ENCODE data around the gene AOC1. TPM values are rescaled to one million over a fixed set of nuclear protein-coding genes. Genes with fewer than 3 reads are reported as not detected.

AOC1 gene
- total and polyA plus RNA-seq, 7 donors: 0.08 to 0.25 TPM; not detected in 5

DNA sequence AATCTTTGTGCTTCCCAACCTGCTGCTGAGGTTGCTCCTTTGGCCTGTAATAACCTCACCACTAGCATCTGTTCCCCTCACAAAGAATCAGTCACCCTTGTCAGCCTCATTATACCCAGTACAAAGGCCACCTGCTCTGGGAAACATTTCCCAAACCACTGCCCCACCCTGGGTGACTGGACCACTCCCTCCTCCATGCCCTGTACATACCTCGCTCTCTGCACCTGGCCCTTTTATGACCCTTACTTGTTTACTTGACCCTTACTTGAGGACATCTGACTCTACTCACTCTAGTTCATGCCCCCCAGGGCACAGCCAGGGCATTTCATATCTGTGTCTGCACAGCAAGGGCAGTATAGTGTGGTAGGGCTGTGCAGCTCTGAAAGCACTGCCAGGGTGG is 21.4 kb upstream of the AOC1 start:
- TF ChIP-seq, protein P1, sequence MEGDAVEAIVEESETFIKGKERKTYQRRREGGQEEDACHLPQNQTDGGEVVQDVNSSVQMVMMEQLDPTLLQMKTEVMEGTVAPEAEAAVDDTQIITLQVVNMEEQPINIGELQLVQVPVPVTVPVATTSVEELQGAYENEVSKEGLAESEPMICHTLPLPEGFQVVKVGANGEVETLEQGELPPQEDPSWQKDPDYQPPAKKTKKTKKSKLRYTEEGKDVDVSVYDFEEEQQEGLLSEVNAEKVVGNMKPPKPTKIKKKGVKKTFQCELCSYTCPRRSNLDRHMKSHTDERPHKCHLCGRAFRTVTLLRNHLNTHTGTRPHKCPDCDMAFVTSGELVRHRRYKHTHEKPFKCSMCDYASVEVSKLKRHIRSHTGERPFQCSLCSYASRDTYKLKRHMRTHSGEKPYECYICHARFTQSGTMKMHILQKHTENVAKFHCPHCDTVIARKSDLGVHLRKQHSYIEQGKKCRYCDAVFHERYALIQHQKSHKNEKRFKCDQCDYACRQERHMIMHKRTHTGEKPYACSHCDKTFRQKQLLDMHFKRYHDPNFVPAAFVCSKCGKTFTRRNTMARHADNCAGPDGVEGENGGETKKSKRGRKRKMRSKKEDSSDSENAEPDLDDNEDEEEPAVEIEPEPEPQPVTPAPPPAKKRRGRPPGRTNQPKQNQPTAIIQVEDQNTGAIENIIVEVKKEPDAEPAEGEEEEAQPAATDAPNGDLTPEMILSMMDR (IDR thresholded peaks at IDR 0.05): no peak
- WGBS, 3 donors: 28 to 79% (median 34%) methylated on average over 1 of the region's 1 CpG
- ATAC-seq: no peak
- H3K36me3 ChIP-seq (ENCODE audit: insufficient read depth in 1 of 2, low read depth in 1 of 2): no peaks in the 10 kb centered on the region
- no peak overlapping the region for H3K27ac ChIP-seq
- H3K4me1 ChIP-seq: no peaks in the 10 kb centered on the region
- no peaks in the 10 kb centered on the region for H3K9me3 ChIP-seq
- H3K27me3 ChIP-seq (ENCODE audit: insufficient read depth in 3 of 3, low read length in 2 of 3): peaks cover 0 to 10% (median 0%) of the 10 kb centered on the region in 3 donors
- no peak for DNase-seq
- no peak overlapping the region for H3K4me3 ChIP-seq
- intact Hi-C loops (cut with DNase I): no loop called here

DNA sequence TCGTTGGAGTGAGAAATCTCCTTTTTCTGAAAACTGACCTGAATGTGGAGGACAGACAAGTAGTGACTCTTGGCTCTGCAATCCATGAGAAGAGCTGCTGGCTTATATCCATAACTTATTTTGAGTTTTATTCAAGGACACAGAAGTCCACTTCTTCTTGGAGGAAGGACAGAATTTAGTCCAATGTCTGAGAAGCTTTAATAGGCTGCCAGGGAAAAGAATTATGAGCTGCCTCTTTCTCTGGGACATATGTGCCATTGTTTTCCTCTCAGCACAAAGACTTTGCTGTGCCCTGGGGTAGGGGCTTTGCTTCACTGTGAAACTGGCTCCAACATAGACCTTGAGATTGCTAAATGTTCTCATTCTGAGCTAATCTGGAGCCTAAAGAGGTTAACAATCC is 20.5 kb upstream of the AOC1 start:
- no peaks in the 10 kb centered on the region for H3K4me1 ChIP-seq
- H3K9me3 ChIP-seq: no peaks in the 10 kb centered on the region
- intact Hi-C loops (cut with DNase I): no loop called here
- H3K27ac ChIP-seq: no peak overlapping the region
- TF ChIP-seq, protein P1 (IDR thresholded peaks at IDR 0.05): no peak
- ATAC-seq (no peak), DNase-seq (no peak)
- peaks cover 0 to 5% (median 0%) of the 10 kb centered on the region in 3 donors for H3K27me3 ChIP-seq (ENCODE audit: insufficient read depth in 3 of 3, low read length in 2 of 3)
- no peaks in the 10 kb centered on the region for H3K36me3 ChIP-seq (ENCODE audit: insufficient read depth in 1 of 2, low read depth in 1 of 2)
- no peak overlapping the region for H3K4me3 ChIP-seq
- WGBS, 3 donors: 21 to 48% (median 43%) methylated on average over 1 of the region's 1 CpG

DNA sequence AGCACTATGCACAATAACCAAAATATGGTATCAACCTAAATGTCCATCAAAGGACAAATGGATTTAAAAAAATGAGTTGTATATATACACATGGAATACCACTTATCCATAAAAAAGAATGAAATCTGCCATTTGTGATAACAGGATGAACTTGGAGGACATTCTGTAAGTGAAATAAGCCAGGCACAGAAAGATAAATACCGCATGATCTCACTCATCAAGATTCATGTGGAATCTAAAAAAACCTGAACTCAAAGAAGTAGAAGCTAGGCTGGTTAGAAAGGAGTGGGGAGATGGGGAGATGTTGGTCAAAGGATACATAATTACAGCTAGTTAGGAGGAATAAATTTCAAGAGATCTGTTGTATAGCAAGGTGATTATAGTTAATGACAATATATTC is 17.3 kb upstream of the AOC1 start:
- DNase-seq (no peak), ATAC-seq (no peak)
- H3K27ac ChIP-seq: no peak overlapping the region
- intact Hi-C loops (cut with DNase I): no loop called here
- TF ChIP-seq, protein P1 (IDR thresholded peaks at IDR 0.05): no peak
- 87 to 88% (median 88%) methylated on average over 1 of the region's 1 CpG for WGBS, 3 donors
- H3K27me3 ChIP-seq (ENCODE audit: insufficient read depth in 3 of 3, low read length in 2 of 3): peaks cover 0 to 5% (median 0%) of the 10 kb centered on the region in 3 donors
- no peaks in the 10 kb centered on the region for H3K4me1 ChIP-seq
- H3K4me3 ChIP-seq: no peak overlapping the region
- H3K9me3 ChIP-seq: no peaks in the 10 kb centered on the region
- no peaks in the 10 kb centered on the region for H3K36me3 ChIP-seq (ENCODE audit: insufficient read depth in 1 of 2, low read depth in 1 of 2)

DNA sequence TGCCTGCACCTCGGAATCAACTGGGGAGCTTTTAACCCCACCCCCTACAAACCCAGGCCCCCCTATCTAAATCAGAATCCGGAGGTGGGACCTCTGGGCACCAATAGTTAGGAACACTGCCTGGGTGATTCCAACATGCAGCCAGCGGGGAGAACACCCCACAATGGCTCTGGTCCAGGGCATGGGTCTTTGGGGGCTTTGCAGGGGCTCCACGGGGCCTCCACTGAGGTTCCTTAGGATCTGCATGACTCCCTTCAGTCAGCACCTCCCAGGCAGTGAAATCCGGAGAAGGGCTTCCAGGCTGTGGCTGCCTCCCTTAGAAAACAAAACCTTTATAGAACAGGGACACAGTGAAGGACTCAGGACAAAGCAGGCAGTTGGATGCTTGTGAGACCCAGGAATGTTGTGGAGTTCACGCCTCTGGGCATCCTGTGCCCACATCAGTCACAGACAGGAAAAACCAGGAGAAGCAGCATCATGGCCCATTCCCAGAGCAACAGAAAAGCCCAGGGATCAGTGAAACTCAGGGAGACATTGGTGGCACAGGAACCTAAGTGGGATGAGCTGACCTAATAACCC is 16.5 kb upstream of the AOC1 start:
- no peaks in the 10 kb centered on the region for H3K4me1 ChIP-seq
- TF ChIP-seq, protein P1 (IDR thresholded peaks at IDR 0.05): no peak
- intact Hi-C loops (cut with DNase I): no loop called here
- no peak overlapping the region for H3K27ac ChIP-seq
- peaks cover 0 to 5% (median 0%) of the 10 kb centered on the region in 3 donors for H3K27me3 ChIP-seq (ENCODE audit: insufficient read depth in 3 of 3, low read length in 2 of 3)
- no peak overlapping the region for H3K4me3 ChIP-seq
- H3K36me3 ChIP-seq (ENCODE audit: insufficient read depth in 1 of 2, low read depth in 1 of 2): no peaks in the 10 kb centered on the region
- no peak for ATAC-seq
- no peak for DNase-seq
- no peaks in the 10 kb centered on the region for H3K9me3 ChIP-seq
- 70 to 83% (median 72%) methylated on average over 6 of the region's 6 CpGs for WGBS, 3 donors

Data from psoas muscle (tissue), 8 donors.